Gastrocnemius medialis (tissue), 4 donors: ENCODE results near the gene CHI3L1. TPM values are rescaled to one million over a fixed set of nuclear protein-coding genes. Genes with fewer than 3 reads are reported as not detected.

Source experiments
- ATAC-seq, 2 donors: fragments of 150-250 bp; one replicate each; pipeline ENCODE4 v1.9.1; 2016
- DNase-seq, 2 donors: peaks; one replicate each; pipeline ENCODE4 v3.0.0-alpha.2; 2019
- H3K27ac ChIP-seq, 4 donors: fragments of 200-600 bp; sonication (generic); 1 replicate in 1 of 4; 2 replicates in 3 of 4; pipeline ENCODE4 v1.5.1; 2016 to 2018; ENCODE audit warnings: mild to moderate bottlenecking in 2 of 4, moderate library complexity in 1 of 4
- H3K27me3 ChIP-seq, 3 donors: fragments of 200-600 bp; sonication (generic) in 2 of 3; 1 replicate in 1 of 3; 2 replicates in 2 of 3; pipeline versions ENCODE4 v1.5.1 to v1.6.0; 2016 to 2019; ENCODE audit warnings: mild to moderate bottlenecking in 1 of 3, moderate library complexity in 1 of 3
- H3K36me3 ChIP-seq, 2 donors: fragments of 200-600 bp; sonication (generic) in 1 of 2; one replicate each; pipeline ENCODE4 v1.5.1; 2017 to 2018
- H3K4me1 ChIP-seq, 2 donors: fragments of 200-600 bp; sonication (generic) in 1 of 2; one replicate each; pipeline ENCODE4 v1.5.1; 2016 to 2017; ENCODE audit warnings: mild to moderate bottlenecking in 2 of 2
- H3K4me3 ChIP-seq, 4 donors: fragments of 200-600 bp; sonication (generic) in 3 of 4; 1 replicate in 1 of 4; 2 replicates in 3 of 4; pipeline ENCODE4 v1.5.1; 2016 to 2019; ENCODE audit warnings: mild to moderate bottlenecking in 2 of 4
- H3K9me3 ChIP-seq, 3 donors: fragments of 200-600 bp; sonication (generic) in 2 of 3; 1 replicate in 1 of 3; 2 replicates in 2 of 3; pipeline ENCODE4 v1.5.1; 2016 to 2019
- CTCF ChIP-seq, 5 experiments: fragments of 450-650 bp in 3 of 5; fragments of 200-600 bp in 2 of 5; sonication (generic) in 2 of 5; IDR thresholded peaks in 4 of 5; conservative IDR thresholded peaks in 1 of 5; 1 replicate in 4 of 5; 2 replicates in 1 of 5; pipeline ENCODE4 v1.5.1; 2016 to 2019; ENCODE audit warnings: antibody characterized with exemption in 5 of 5, mild to moderate bottlenecking in 3 of 5, moderate library complexity in 3 of 5
- POLR2A ChIP-seq, 2 donors: fragments of 450-650 bp; IDR thresholded peaks; one replicate each; pipeline ENCODE4 v1.6.1; 2017; ENCODE audit warnings: antibody characterized with exemption in 2 of 2, mild to moderate bottlenecking in 2 of 2, moderate library complexity in 2 of 2
- in situ Hi-C, 4 donors: fragments of 200-750 bp; cut with MboI; loops; one replicate each; pipeline versions ENCODE4 v1.15.0 to v1.8.0; 2017; ENCODE audit warnings: low sequenced_read_pairs in 4 of 4
- intact Hi-C: fragments of 100-400 bp; cut with DNase I; formaldehyde crosslinking; loops from one replicate; pipeline ENCODE4 v1.15.1; 2023; ENCODE audit warnings: low total_unique reads
- total RNA-seq, 4 donors: library from RNA; depleted of rRNA; stranded (reverse); fragments of >200 nt; gene quantifications; one replicate each; pipeline versions ENCODE4 v1.1.0 to v1.2.3, GENCODE V29; 2016

The CHI3L1 gene
- total RNA-seq, 4 donors from 2014 or later, result 4.0 to 19.7 (median 9.9) TPM

GRCh38 chr1:203219171-203219570 is 32.7 kb upstream of the CHI3L1 start:
- no peak for ATAC-seq
- in situ Hi-C loops, result loop anchor here (5.0 to 10.0 kb wide), 6 partner anchors 54 to 184 kb away; no protein-coding TSS in a partner anchor
- H3K27me3 ChIP-seq, result no peaks in the 10 kb centered on the region
- no peaks in the 10 kb centered on the region for H3K9me3 ChIP-seq
- TF ChIP-seq POLR2A (IDR thresholded peaks at IDR 0.05) (no peak), CTCF (IDR thresholded peaks at IDR 0.05 in 4 of 5, conservative IDR thresholded peaks at IDR 0.05 in 1 of 5) (no peak)
- DNase-seq, result no peak
- H3K36me3 ChIP-seq, result no peaks in the 10 kb centered on the region
- H3K27ac ChIP-seq, result no peak overlapping the region
- intact Hi-C loops, result no loop called here
- no peak overlapping the region for H3K4me3 ChIP-seq
- peaks cover 3 to 8% of the 10 kb centered on the region in 2 donors for H3K4me1 ChIP-seq

GRCh38 chr1:203217668-203218067 is 31.2 kb upstream of the CHI3L1 start:
- in situ Hi-C loops, result loop anchor here (5.0 to 10.0 kb wide), 6 partner anchors 53 to 183 kb away; no protein-coding TSS in a partner anchor

GRCh38 chr1:203217139-203217655 is 30.7 kb upstream of the CHI3L1 start:
- intact Hi-C loops (no loop called here), in situ Hi-C loops (loop anchor here (5.0 to 10.0 kb wide), 6 partner anchors 52 to 182 kb away; no protein-coding TSS in a partner anchor)
- no peak for TF ChIP-seq CTCF (IDR thresholded peaks at IDR 0.05 in 4 of 5, conservative IDR thresholded peaks at IDR 0.05 in 1 of 5)
- TF ChIP-seq POLR2A (IDR thresholded peaks at IDR 0.05), result no peak
- no peaks in the 10 kb centered on the region for H3K27me3 ChIP-seq
- peaks cover 3 to 8% of the 10 kb centered on the region in 2 donors for H3K4me1 ChIP-seq
- no peak for ATAC-seq
- no peak overlapping the region for H3K4me3 ChIP-seq
- no peaks in the 10 kb centered on the region for H3K9me3 ChIP-seq
- no peak overlapping the region for H3K27ac ChIP-seq
- no peak for DNase-seq
- H3K36me3 ChIP-seq, result no peaks in the 10 kb centered on the region

More at GRCh38 chr1:203217668-203218067, 31.2 kb upstream of the CHI3L1 start:
- intact Hi-C loops, result no loop called here
- no peak for TF ChIP-seq POLR2A (IDR thresholded peaks at IDR 0.05)
- Histone ChIP-seq H3K9me3 (no peaks in the 10 kb centered on the region), H3K4me3 (no peak overlapping the region), H3K27ac (no peak overlapping the region), H3K4me1 (peaks cover 3 to 8% of the 10 kb centered on the region in 2 donors), H3K27me3 (no peaks in the 10 kb centered on the region), H3K36me3 (no peaks in the 10 kb centered on the region)
- ATAC-seq (no peak), DNase-seq (no peak)

- Histone ChIP-seq H3K27ac (no peak overlapping the region), H3K36me3 (no peaks in the 10 kb centered on the region), H3K4me3 (no peak overlapping the region), H3K27me3 (no peaks in the 10 kb centered on the region), H3K9me3 (no peaks in the 10 kb centered on the region), H3K4me1 (peaks cover 3 to 8% of the 10 kb centered on the region in 2 donors)
- in situ Hi-C loops (loop anchor here (5.0 to 10.0 kb wide), 6 partner anchors 52 to 182 kb away; no protein-coding TSS in a partner anchor), intact Hi-C loops (loop anchor here (1.0 kb wide), 3 partner anchors 44 to 177 kb away; no protein-coding TSS in a partner anchor)
- DNase-seq, result peak; percentile 37 to 58
- ATAC-seq, result peak; percentile 88 to 93
- TF ChIP-seq CTCF (IDR thresholded peaks at IDR 0.05 in 4 of 5, conservative IDR thresholded peaks at IDR 0.05 in 1 of 5) (peak; percentile 74 to 88 (median 82)), POLR2A (IDR thresholded peaks at IDR 0.05) (no peak)
Observed at GRCh38 chr1:203216274-203217138, 30.0 kb upstream of the CHI3L1 start.

- Histone ChIP-seq H3K9me3 (no peaks in the 10 kb centered on the region), H3K27ac (no peak overlapping the region), H3K36me3 (no peaks in the 10 kb centered on the region), H3K4me3 (no peak overlapping the region), H3K4me1 (peaks cover 3 to 8% of the 10 kb centered on the region in 2 donors), H3K27me3 (no peaks in the 10 kb centered on the region)
- in situ Hi-C loops (loop anchor here (5.0 to 10.0 kb wide), 6 partner anchors 51 to 181 kb away; no protein-coding TSS in a partner anchor), intact Hi-C loops (no loop called here)
- ATAC-seq (no peak), DNase-seq (no peak)
- TF ChIP-seq POLR2A (IDR thresholded peaks at IDR 0.05), result no peak
- TF ChIP-seq CTCF (IDR thresholded peaks at IDR 0.05 in 4 of 5, conservative IDR thresholded peaks at IDR 0.05 in 1 of 5), result no peak
Observed at GRCh38 chr1:203215573-203215972, 29.1 kb upstream of the CHI3L1 start.
